ENCODE results near the gene RPSA.

Gene RPSA

GRCh38 chr3:39435006-39435748 is 28.7 kb downstream of the RPSA start:
- no peaks in the 10 kb centered on the region for H3F3A ChIP-seq (ENCODE audit: control insufficient read depth, insufficient read depth)
- no peaks in the 10 kb centered on the region for H3K4me1 ChIP-seq (ENCODE audit: control insufficient read depth, low read length)
- TF ChIP-seq EZH2phosphoT487 (IDR thresholded peaks at IDR 0.05; ENCODE audit: borderline replicate concordance, low read length) (no peak), CTCF (IDR thresholded peaks at IDR 0.05; ENCODE audit: low read depth, low read length, poor library complexity, severe bottlenecking) (no peak)
- peaks cover 3% of the 10 kb centered on the region; the same call in 1 of the 2 replicates for H3K27me3 ChIP-seq (ENCODE audit: control insufficient read depth, low read length)
- no peak overlapping the region for H3K27ac ChIP-seq (ENCODE audit: low read depth, low read length)
- no peaks in the 10 kb centered on the region for H3K79me2 ChIP-seq (ENCODE audit: control insufficient read depth, low read length)
- H3K9me2 ChIP-seq (replicated peaks; ENCODE audit: control insufficient read depth, low read length) = no peaks in the 10 kb centered on the region
- H3K9me3 ChIP-seq (ENCODE audit: control insufficient read depth, insufficient read depth, low read length) = no peaks in the 10 kb centered on the region
- H3K36me3 ChIP-seq (ENCODE audit: control insufficient read depth, low read length) = no peaks in the 10 kb centered on the region
- no peaks in the 10 kb centered on the region for H4K20me1 ChIP-seq (ENCODE audit: control insufficient read depth, insufficient read depth, low read depth, low read length)
- no peak overlapping the region for H3K4me3 ChIP-seq (ENCODE audit: low read length)
- H3K4me2 ChIP-seq (ENCODE audit: low read length) = no peak overlapping the region

GRCh38 chr3:39438880-39439279 is 32.4 kb downstream of the RPSA start:
- Histone ChIP-seq H3K27me3 (ENCODE audit: control insufficient read depth, low read length) (peaks cover 5% of the 10 kb centered on the region; the same call in 1 of the 2 replicates), H3K36me3 (ENCODE audit: control insufficient read depth, low read length) (no peaks in the 10 kb centered on the region), H3K4me1 (ENCODE audit: control insufficient read depth, low read length) (no peaks in the 10 kb centered on the region), H3K4me3 (ENCODE audit: low read length) (no peak overlapping the region), H3K9me3 (ENCODE audit: control insufficient read depth, insufficient read depth, low read length) (no peaks in the 10 kb centered on the region), H4K20me1 (ENCODE audit: control insufficient read depth, insufficient read depth, low read depth, low read length) (no peaks in the 10 kb centered on the region), H3K9me2 (replicated peaks; ENCODE audit: control insufficient read depth, low read length) (no peaks in the 10 kb centered on the region), H3K27ac (ENCODE audit: low read depth, low read length) (no peak overlapping the region), H3K79me2 (ENCODE audit: control insufficient read depth, low read length) (no peaks in the 10 kb centered on the region), H3F3A (ENCODE audit: control insufficient read depth, insufficient read depth) (no peaks in the 10 kb centered on the region), H3K4me2 (ENCODE audit: low read length) (no peak overlapping the region)
- TF ChIP-seq CTCF (IDR thresholded peaks at IDR 0.05; ENCODE audit: low read depth, low read length, poor library complexity, severe bottlenecking) = no peak
- TF ChIP-seq EZH2phosphoT487 (IDR thresholded peaks at IDR 0.05; ENCODE audit: borderline replicate concordance, low read length) = no peak

- H3K4me2 ChIP-seq (ENCODE audit: low read length) = no peak overlapping the region
- no peak overlapping the region for H3K4me3 ChIP-seq (ENCODE audit: low read length)
- no peaks in the 10 kb centered on the region for H3K9me3 ChIP-seq (ENCODE audit: control insufficient read depth, insufficient read depth, low read length)
- no peaks in the 10 kb centered on the region for H4K20me1 ChIP-seq (ENCODE audit: control insufficient read depth, insufficient read depth, low read depth, low read length)
- H3K4me1 ChIP-seq (ENCODE audit: control insufficient read depth, low read length) = no peaks in the 10 kb centered on the region
- H3K27ac ChIP-seq (ENCODE audit: low read depth, low read length) = no peak overlapping the region
- peaks cover 5% of the 10 kb centered on the region; the same call in 1 of the 2 replicates for H3K27me3 ChIP-seq (ENCODE audit: control insufficient read depth, low read length)
- no peaks in the 10 kb centered on the region for H3F3A ChIP-seq (ENCODE audit: control insufficient read depth, insufficient read depth)
- H3K9me2 ChIP-seq (replicated peaks; ENCODE audit: control insufficient read depth, low read length) = no peaks in the 10 kb centered on the region
- H3K79me2 ChIP-seq (ENCODE audit: control insufficient read depth, low read length) = no peaks in the 10 kb centered on the region
- no peak for TF ChIP-seq EZH2phosphoT487 (IDR thresholded peaks at IDR 0.05; ENCODE audit: borderline replicate concordance, low read length)
- no peak for TF ChIP-seq CTCF (IDR thresholded peaks at IDR 0.05; ENCODE audit: low read depth, low read length, poor library complexity, severe bottlenecking)
- no peaks in the 10 kb centered on the region for H3K36me3 ChIP-seq (ENCODE audit: control insufficient read depth, low read length)
Measured at GRCh38 chr3:39440316-39440715, 33.8 kb downstream of the RPSA start.

All from DOHH2 (cell line).